ENCODE data around the gene NLRP9. TPM values are rescaled to one million over a fixed set of nuclear protein-coding genes. Genes with fewer than 3 reads are reported as not detected.

The NLRP9 gene
- total and polyA plus RNA-seq, 2 of the 4 experiments (the other 2 are of a cell fraction): not detected

DNA sequence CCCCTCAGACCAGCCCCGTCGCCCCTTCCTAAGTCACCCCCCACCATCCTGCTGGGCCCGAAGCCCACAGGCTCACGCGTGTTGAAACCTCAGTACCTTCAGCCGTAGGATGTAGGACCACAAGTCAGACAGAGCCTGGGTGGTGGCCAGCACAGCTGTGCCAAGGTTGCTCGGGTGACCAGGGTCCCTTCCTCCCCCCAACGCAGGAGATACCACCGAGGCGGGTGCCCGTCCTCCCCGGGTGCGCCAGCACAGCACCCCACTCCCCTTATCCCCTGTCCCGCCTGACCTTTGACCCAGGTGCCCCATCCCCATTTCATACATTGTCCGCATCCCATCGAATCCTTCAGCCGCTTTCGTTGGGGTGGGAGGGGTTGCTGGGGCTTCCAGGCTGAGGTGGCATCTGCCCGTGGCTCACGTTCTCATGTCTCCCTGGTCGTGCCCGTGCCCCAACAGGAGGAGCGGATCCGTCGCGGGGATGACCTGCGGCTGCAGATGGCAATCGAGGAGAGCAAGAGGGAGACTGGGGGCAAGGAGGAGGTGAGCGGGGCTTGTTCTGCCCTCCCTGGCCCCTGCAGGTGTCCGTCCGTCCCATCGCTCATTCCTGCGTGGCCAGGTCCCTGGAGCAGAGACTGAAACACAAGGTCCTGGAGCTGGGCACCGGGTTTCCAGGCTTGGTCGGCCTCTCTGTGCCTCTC is 48.6 kb downstream of the NLRP9 start (continued):
- TF ChIP-seq ELK1 (IDR thresholded peaks at IDR 0.05; ENCODE audit: borderline replicate concordance, low read depth, low read length) (no peak), CEBPB (IDR thresholded peaks at IDR 0.05; ENCODE audit: low read depth, low read length) (no peak)
- TF ChIP-seq, protein P1, sequence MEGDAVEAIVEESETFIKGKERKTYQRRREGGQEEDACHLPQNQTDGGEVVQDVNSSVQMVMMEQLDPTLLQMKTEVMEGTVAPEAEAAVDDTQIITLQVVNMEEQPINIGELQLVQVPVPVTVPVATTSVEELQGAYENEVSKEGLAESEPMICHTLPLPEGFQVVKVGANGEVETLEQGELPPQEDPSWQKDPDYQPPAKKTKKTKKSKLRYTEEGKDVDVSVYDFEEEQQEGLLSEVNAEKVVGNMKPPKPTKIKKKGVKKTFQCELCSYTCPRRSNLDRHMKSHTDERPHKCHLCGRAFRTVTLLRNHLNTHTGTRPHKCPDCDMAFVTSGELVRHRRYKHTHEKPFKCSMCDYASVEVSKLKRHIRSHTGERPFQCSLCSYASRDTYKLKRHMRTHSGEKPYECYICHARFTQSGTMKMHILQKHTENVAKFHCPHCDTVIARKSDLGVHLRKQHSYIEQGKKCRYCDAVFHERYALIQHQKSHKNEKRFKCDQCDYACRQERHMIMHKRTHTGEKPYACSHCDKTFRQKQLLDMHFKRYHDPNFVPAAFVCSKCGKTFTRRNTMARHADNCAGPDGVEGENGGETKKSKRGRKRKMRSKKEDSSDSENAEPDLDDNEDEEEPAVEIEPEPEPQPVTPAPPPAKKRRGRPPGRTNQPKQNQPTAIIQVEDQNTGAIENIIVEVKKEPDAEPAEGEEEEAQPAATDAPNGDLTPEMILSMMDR (conservative IDR thresholded peaks at IDR 0.05; ENCODE audit: low read depth, low read length): no peak

All from IMR-90 (cell line).